GM20431 (cell line): ENCODE data around the gene WWOX.

Experiments used
- in situ Hi-C: fragments of 300-500 bp; cut with MseI, MboI; formaldehyde crosslinking; loops from one replicate; pipeline ENCODE4 v1.15.0; 2020; ENCODE audit warnings: low sequenced_read_pairs; ENCODE audit not compliant: unreplicated experiment

WWOX gene

DNA sequence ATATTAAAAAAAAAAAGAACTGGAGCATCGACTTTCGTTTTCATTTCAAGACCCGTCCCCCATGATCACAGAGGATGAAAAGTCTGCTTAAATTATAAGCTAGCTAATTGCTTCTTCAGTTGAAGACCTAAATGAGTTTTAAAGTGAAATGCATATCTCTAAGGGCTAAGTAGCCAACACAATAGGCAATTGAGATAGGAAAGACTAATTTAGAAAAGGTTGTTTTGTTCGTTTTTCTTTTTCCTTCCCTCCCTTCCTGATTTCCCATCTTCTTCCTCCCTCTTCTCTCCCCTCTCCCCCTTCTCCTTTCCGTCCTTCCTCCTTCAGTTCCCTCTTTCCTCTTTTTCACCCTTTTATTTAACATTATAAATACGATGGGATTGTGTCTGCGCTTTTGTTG is 377.2 kb downstream of the WWOX start:
- in situ Hi-C loops: no loop called here

DNA sequence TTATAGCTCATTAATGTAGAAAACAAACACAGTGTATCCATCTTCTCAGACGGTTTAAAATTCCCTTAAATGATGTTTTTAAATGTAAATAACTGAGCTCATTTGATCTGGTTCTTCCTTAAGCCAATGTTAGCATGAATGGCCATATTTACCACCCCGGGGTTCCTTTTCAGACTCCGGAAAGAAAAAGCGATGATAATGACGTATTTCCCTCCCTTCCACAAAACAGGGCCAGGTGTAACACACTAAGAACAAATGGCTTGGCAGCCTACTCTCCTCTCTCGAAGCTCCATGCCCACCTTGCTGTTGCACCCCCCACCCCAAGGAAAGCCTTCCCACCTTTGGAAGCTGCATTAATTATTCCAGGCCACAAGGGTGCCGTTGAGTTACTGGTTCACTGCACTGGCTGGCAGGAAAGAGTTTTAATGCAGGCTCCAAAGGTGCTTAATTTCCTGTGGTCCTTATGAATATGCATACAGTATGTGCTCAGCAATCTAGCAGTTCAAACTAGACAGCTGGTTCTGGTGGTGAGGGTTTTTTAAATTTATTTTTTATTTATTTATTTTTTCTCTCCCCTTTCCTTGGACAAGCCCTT is 378.9 kb downstream of the WWOX start:
- in situ Hi-C loops: no loop called here

DNA sequence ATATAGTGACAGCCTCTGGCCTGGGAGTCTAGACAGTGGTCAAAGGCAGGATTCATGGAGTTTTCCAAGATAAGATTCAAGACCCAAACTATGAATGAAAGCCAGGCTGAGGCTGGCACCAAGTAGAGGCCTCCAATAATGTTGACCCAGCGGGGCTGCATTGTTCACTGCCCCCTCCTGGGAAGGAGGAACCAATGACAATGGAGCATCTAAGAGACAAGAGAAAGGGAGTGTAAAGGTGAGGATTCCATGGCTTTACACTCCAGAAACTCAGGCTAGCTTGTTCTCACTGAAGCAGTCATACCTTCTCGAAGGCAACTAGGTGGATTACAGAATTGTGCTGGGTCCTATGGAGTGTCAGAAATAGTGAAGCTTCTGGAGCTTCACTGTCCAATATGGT is 380.3 kb downstream of the WWOX start:
- in situ Hi-C loops: no loop called here

DNA sequence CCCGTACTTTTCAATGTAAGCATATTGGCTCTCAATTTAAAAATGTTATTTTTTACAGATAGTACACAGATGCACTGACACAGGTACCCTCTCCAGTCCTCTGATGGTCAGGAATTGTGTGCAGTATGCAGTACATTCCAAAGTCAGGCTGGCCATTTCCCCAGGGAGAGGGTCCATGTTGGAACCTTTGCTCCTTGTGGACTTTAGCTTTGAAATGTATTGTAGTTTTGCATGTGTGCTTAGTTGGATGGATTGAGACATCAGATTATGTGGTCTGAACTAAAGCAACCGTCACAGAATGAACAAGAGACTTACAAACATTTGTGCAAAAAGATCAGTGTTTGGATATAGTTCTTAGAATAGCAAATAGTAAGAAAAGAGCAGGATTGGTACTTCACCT is 381.1 kb downstream of the WWOX start:
- in situ Hi-C loops: no loop called here

GRCh38 chr16:78483124-78483992 is 383.9 kb downstream of the WWOX start:
- in situ Hi-C loops: no loop called here

GRCh38 chr16:78484509-78485058 is 385.1 kb downstream of the WWOX start:
- in situ Hi-C loops: no loop called here

- in situ Hi-C loops: no loop called here
Observed at GRCh38 chr16:78485188-78485916, 385.9 kb downstream of the WWOX start.

DNA sequence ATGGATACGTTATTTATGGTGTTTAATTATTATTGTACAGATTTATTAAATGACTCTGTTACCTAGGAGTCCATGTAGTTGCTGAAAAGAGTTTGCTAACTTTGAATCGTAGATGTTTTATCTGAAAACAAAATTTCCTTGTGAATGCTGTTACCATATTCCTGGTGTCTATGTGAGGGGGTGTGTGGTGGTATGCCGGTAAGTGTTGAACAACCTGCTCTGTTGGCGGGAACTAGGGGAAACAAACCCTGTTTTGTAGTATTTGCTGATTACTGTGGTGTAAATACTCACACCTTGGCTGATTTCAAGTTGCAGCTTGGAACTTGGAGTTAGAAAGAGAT is 386.4 kb downstream of the WWOX start:
- in situ Hi-C loops: no loop called here

- in situ Hi-C loops: no loop called here
Observed at GRCh38 chr16:78487471-78487870, 388.0 kb downstream of the WWOX start.

DNA sequence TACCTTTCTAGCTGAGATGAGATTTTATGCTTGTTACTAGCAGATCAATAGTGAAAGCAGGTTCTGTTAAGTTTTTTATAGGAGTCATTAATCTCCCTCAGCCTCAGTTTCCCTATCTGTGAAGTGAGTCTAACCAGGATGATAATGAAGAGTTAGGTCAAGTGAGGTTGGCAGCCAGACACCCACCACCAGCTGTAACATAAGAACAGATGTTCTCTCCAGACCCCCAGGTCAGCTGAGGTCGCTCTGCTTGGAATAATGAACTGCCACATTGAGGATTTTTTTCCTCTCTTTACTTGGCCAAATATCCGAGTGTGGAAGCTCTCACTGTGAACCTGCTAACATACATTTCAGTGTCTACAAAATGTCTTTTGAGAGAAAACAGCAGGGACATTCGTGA is 389.6 kb downstream of the WWOX start:
- in situ Hi-C loops: no loop called here

DNA sequence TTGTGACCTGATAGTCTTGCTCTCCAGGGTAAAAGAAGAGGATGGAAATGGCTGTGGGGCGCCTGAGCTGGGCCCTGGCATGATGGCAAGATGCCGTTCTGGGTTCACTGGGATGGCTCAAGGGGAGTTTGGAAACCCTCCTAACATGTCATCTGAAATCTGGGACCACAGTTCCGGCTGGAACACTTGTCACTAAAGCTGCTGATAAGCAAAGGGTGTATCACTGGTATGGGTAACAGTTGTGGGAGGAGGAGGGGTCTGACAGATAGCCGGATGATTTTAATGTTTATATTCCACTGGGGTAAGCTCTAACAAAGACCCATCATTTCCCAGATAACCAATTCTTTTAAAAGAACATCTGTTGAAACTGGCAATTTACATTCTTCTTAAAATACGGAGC is 390.2 kb downstream of the WWOX start:
- in situ Hi-C loops: no loop called here

DNA sequence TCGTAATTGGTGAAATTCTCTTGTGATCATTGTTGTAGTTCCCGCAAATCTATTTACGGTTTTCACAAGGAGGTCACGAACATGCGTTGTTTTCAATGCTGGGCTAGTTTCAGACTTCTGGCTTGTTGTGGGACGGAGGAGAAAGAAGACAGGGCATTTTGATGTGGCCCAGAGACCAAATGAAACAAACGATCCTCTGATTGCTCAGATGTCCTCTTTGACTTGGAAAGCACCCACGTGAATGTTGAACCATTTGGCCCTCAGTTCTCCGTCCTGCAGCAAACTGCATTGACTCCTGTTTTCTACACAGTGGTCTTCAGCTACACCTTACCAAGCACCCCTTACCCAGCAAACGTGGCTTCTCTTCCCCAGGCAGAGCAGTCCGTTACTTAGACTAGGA is 391.0 kb downstream of the WWOX start:
- in situ Hi-C loops: no loop called here

DNA sequence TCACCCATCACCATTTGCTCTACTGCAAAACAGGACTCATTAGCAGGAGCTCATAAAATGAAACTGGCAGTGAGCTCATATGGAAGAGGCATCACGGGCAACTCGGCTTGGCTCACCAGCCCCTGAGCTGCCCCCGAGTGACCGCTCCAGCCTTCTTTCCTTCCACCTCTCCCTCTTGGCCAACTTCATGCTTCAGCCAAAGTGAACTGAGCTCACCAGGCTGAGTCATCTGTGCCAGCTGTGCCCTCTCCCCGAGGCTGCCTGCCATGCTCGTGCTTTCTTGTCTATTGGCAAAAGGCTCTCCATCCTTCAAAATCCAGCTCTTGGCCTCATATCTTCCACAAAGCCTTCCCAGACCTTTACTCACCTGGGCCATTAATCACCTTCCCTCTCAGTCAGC is 391.4 kb downstream of the WWOX start:
- in situ Hi-C loops: no loop called here

DNA sequence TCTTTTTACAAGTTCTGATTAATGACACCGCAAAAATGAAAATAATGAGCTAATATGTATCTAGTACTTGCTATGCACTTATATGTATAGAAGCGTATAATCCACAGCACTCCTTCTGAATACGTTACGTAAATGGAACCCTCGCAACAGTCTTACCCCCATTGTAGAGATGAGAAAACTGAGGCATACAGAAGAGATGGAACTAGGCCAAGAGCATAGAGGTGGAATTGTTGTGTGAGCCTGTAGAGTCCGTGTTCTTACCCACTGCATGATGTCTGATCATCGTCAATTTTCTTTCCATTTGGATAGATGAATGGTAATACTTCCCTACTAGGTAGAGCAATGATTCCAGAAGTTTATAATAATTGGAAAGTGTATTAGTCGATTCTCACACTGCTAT is 394.1 kb downstream of the WWOX start:
- in situ Hi-C loops: no loop called here

GRCh38 chr16:78494105-78494504 is 394.7 kb downstream of the WWOX start:
- in situ Hi-C loops: no loop called here

DNA sequence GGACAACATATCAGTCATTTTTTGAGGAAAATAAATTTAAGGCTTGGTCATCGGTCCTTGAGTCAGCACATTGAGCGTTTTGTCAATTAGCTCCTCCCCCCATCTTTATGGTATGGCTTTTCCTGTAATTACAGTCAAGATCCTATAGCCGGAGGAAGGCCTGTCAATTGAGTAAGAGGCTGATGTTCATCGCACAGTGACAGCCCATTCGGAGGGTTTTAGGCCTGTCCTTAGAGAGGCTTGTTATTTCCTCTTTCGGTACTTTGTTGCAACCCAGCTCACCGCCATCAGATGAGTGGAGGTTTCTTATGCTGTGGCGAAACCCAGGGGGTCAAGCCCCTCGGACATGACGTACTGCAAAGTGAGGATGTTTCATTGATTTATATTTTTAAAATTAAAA is 395.2 kb downstream of the WWOX start:
- in situ Hi-C loops: no loop called here

- in situ Hi-C loops: no loop called here
Observed at GRCh38 chr16:78496189-78496588, 396.7 kb downstream of the WWOX start.

GRCh38 chr16:78499399-78499798 is 399.9 kb downstream of the WWOX start:
- in situ Hi-C loops: no loop called here

GRCh38 chr16:78500659-78501270 is 401.3 kb downstream of the WWOX start:
- in situ Hi-C loops: no loop called here

- in situ Hi-C loops: no loop called here
Observed at GRCh38 chr16:78501744-78502143, 402.3 kb downstream of the WWOX start.
